Memory B cell (primary cell): Measurements from ENCODE around the gene SPTB.
A peak's percentile ranks its signal among the peaks of the same experiment; 100 is the strongest.

Source experiments
- ATAC-seq: fragments of 150-1000 bp; cut with Tn5 transposase; 2 replicates; pipeline ENCODE4 v1.10.0; 2021; ENCODE audit warnings: low read depth, mild to moderate bottlenecking, moderate library complexity
- DNase-seq, 2 donors: peaks; one replicate each; pipeline ENCODE4 v3.0.0; 2022; ENCODE audit warnings: low spot score in 2 of 2
- H3K27ac Mint-ChIP-seq: one replicate; pipeline ENCODE4 v1.8.0; 2022; ENCODE audit warnings: mild to moderate bottlenecking, moderate library complexity, mixed read lengths
- H3K27me3 Mint-ChIP-seq: one replicate; pipeline ENCODE4 v1.8.0; 2022; ENCODE audit warnings: mixed read lengths
- H3K36me3 Mint-ChIP-seq: one replicate; pipeline ENCODE4 v1.8.0; 2022; ENCODE audit warnings: mild to moderate bottlenecking, mixed read lengths
- H3K4me1 Mint-ChIP-seq: one replicate; pipeline ENCODE4 v1.8.0; 2022; ENCODE audit warnings: mixed read lengths
- H3K4me3 Mint-ChIP-seq: one replicate; pipeline ENCODE4 v1.8.0; 2022; ENCODE audit warnings: mild to moderate bottlenecking, moderate library complexity, mixed read lengths
- H3K9me3 Mint-ChIP-seq: one replicate; pipeline ENCODE4 v1.8.0; 2022; ENCODE audit warnings: mixed read lengths

SPTB gene

GRCh38 chr14:64714432-64715025 is 165.2 kb downstream of the SPTB start:
- DNase-seq (no peak), ATAC-seq (no peak)
- no peak overlapping the region for H3K4me3 Mint-ChIP-seq
- H3K9me3 Mint-ChIP-seq: peaks cover 10% of the 10 kb centered on the region
- peaks cover 12% of the 10 kb centered on the region for H3K27me3 Mint-ChIP-seq
- peaks cover under 1% of the 10 kb centered on the region for H3K4me1 Mint-ChIP-seq
- peaks cover 9% of the 10 kb centered on the region for H3K36me3 Mint-ChIP-seq
- no peak overlapping the region for H3K27ac Mint-ChIP-seq

GRCh38 chr14:64713677-64714076 is 166.0 kb downstream of the SPTB start:
- ATAC-seq (no peak), DNase-seq (no peak)
- H3K9me3 Mint-ChIP-seq: peaks cover 10% of the 10 kb centered on the region
- H3K27me3 Mint-ChIP-seq: peaks cover 9% of the 10 kb centered on the region
- peaks cover 9% of the 10 kb centered on the region for H3K4me1 Mint-ChIP-seq
- H3K27ac Mint-ChIP-seq: no peak overlapping the region
- peaks cover 9% of the 10 kb centered on the region for H3K36me3 Mint-ChIP-seq
- H3K4me3 Mint-ChIP-seq: no peak overlapping the region

GRCh38 chr14:64711039-64711438 is 168.7 kb downstream of the SPTB start:
- peaks cover 10% of the 10 kb centered on the region for H3K9me3 Mint-ChIP-seq
- H3K36me3 Mint-ChIP-seq: peaks cover 9% of the 10 kb centered on the region
- peaks cover 15% of the 10 kb centered on the region for H3K4me1 Mint-ChIP-seq
- H3K27ac Mint-ChIP-seq: no peak overlapping the region
- ATAC-seq: no peak
- DNase-seq: no peak
- H3K4me3 Mint-ChIP-seq: no peak overlapping the region
- peaks cover 7% of the 10 kb centered on the region for H3K27me3 Mint-ChIP-seq

- DNase-seq (no peak), ATAC-seq (no peak)
- Mint-ChIP-seq H3K9me3 (peaks cover 10% of the 10 kb centered on the region), H3K36me3 (peaks cover 7% of the 10 kb centered on the region), H3K27me3 (peaks cover 9% of the 10 kb centered on the region), H3K27ac (peak overlapping the region; percentile 7), H3K4me3 (peak overlapping the region; percentile 64), H3K4me1 (peaks cover 20% of the 10 kb centered on the region)
These were observed 170.6 kb downstream of the SPTB start for GRCh38 chr14:64709126-64709525.

GRCh38 chr14:64708148-64709004 is 171.3 kb downstream of the SPTB start:
- H3K4me1 Mint-ChIP-seq: peaks cover 25% of the 10 kb centered on the region
- H3K27ac Mint-ChIP-seq: peak overlapping the region; percentile 7
- H3K9me3 Mint-ChIP-seq: peaks cover 7% of the 10 kb centered on the region
- DNase-seq: no peak
- peaks cover 3% of the 10 kb centered on the region for H3K36me3 Mint-ChIP-seq
- peaks cover 13% of the 10 kb centered on the region for H3K27me3 Mint-ChIP-seq
- ATAC-seq: peak; percentile 73
- H3K4me3 Mint-ChIP-seq: peak overlapping the region; percentile 64

GRCh38 chr14:64707661-64708060 is 172.0 kb downstream of the SPTB start:
- H3K4me3 Mint-ChIP-seq: no peak overlapping the region

GRCh38 chr14:64706593-64707193 is 173.0 kb downstream of the SPTB start:
- Mint-ChIP-seq H3K4me3 (no peak overlapping the region), H3K9me3 (no peaks in the 10 kb centered on the region), H3K36me3 (no peaks in the 10 kb centered on the region), H3K27ac (no peak overlapping the region), H3K27me3 (peaks cover 17% of the 10 kb centered on the region), H3K4me1 (peaks cover 30% of the 10 kb centered on the region)
- DNase-seq (no peak), ATAC-seq (no peak)

More at GRCh38 chr14:64707661-64708060, 172.0 kb downstream of the SPTB start:
- Mint-ChIP-seq H3K9me3 (peaks cover 2% of the 10 kb centered on the region), H3K36me3 (peaks cover under 1% of the 10 kb centered on the region), H3K4me1 (peaks cover 28% of the 10 kb centered on the region), H3K27ac (no peak overlapping the region), H3K27me3 (peaks cover 15% of the 10 kb centered on the region)
- no peak for ATAC-seq
- DNase-seq: no peak

GRCh38 chr14:64706119-64706592 is 173.6 kb downstream of the SPTB start:
- Mint-ChIP-seq H3K4me3 (no peak overlapping the region), H3K4me1 (peaks cover 30% of the 10 kb centered on the region), H3K27me3 (peaks cover 17% of the 10 kb centered on the region), H3K9me3 (no peaks in the 10 kb centered on the region), H3K27ac (no peak overlapping the region), H3K36me3 (no peaks in the 10 kb centered on the region)
- no peak for DNase-seq
- ATAC-seq: no peak

- H3K4me3 Mint-ChIP-seq: peak overlapping the region; percentile 53
- peak; percentile 22 for ATAC-seq
- H3K27me3 Mint-ChIP-seq: peaks cover 17% of the 10 kb centered on the region
- no peaks in the 10 kb centered on the region for H3K36me3 Mint-ChIP-seq
- peaks cover 30% of the 10 kb centered on the region for H3K4me1 Mint-ChIP-seq
- no peaks in the 10 kb centered on the region for H3K9me3 Mint-ChIP-seq
- DNase-seq: no peak
- no peak overlapping the region for H3K27ac Mint-ChIP-seq
These were observed 174.2 kb downstream of the SPTB start for GRCh38 chr14:64705381-64706118.

- ATAC-seq (no peak), DNase-seq (no peak)
- peaks cover 30% of the 10 kb centered on the region for H3K4me1 Mint-ChIP-seq
- H3K36me3 Mint-ChIP-seq: no peaks in the 10 kb centered on the region
- no peak overlapping the region for H3K27ac Mint-ChIP-seq
- peaks cover 17% of the 10 kb centered on the region for H3K27me3 Mint-ChIP-seq
- H3K4me3 Mint-ChIP-seq: peak overlapping the region; percentile 69
- H3K9me3 Mint-ChIP-seq: no peaks in the 10 kb centered on the region
These were observed 174.8 kb downstream of the SPTB start for GRCh38 chr14:64704743-64705380.

- peaks cover 27% of the 10 kb centered on the region for H3K4me1 Mint-ChIP-seq
- peak; percentile 16 for ATAC-seq
These were observed 175.5 kb downstream of the SPTB start, which contains the start of gene PLEKHG3 for GRCh38 chr14:64704143-64704742. Gene PLEKHG3, plus strand, starts transcription at chr14:64704424. Its CDS starts 23,208 bp downstream, at chr14:64727632.

GRCh38 chr14:64703395-64704142 is 176.1 kb downstream of the SPTB start:
- Mint-ChIP-seq H3K4me1 (peaks cover 24% of the 10 kb centered on the region), H3K36me3 (no peaks in the 10 kb centered on the region), H3K27me3 (peaks cover 17% of the 10 kb centered on the region), H3K9me3 (no peaks in the 10 kb centered on the region), H3K27ac (no peak overlapping the region), H3K4me3 (peak overlapping the region; percentile 25)
- ATAC-seq (no peak), DNase-seq (no peak)

More at GRCh38 chr14:64704143-64704742, 175.5 kb downstream of the SPTB start, which contains the start of gene PLEKHG3:
- peak within 1 kb of the TSS; percentile 69 for H3K4me3 Mint-ChIP-seq
- no peak within 1 kb of the TSS for H3K27ac Mint-ChIP-seq
- no peaks in the 10 kb centered on the region for H3K36me3 Mint-ChIP-seq
- no peak for DNase-seq
- peaks cover 17% of the 10 kb centered on the region for H3K27me3 Mint-ChIP-seq
- no peaks in the 10 kb centered on the region for H3K9me3 Mint-ChIP-seq
